ENCODE measurements around the gene SUSD1.
"Not testable (repeated sequence)": the region's sequence is repeated elsewhere in the genome, so short reads cannot be mapped to it uniquely, and the experiment has no call there.

The SUSD1 gene

DNA sequence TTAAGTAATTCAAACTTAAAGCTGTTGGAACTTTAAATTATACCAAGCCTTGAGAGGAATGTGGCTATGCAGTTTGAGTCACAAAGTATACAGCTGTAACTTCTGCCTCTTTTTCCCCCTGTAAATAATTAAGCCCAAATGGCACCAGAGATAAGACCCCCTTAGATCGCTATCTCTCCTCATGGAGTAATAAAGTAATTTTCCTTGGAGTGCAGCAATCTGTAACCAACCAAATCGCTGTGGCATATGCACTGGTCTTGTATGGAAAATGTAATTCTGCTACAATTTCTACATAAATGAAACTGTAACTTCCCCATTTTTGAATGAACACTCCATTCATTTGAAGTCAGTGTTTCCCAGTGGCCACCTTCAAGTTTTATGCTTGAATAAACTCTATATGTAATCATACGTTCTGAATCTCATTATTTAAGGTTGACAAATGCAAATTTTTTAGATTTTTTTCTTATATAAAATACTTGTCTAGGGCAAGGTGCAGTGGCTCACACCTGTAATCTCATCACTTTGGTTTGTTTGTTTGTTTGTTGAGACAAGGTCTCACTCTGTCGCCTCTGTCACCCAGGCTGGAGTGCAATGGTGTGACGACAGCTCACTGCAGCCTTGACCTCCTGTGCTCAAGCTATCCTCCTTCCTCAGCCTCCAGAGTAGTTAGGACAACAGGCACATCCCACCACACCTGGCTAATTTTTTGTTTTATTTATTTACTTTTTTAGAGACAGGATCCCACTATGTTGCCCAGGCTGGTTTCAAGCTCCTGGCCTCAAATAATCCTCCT is 12.3 kb downstream of the SUSD1 start:
- peak overlapping the region; percentile 47 for H3K27ac Mint-ChIP-seq
- no peaks in the 10 kb centered on the region for H3K27me3 Mint-ChIP-seq
- ATAC-seq (replicated peaks) (peak; percentile 91 to 93), DNase-seq (no peak)
- peak overlapping the region in 1 of 2 donors; percentile 67 for H3K4me3 Mint-ChIP-seq
- H3K4me1 Mint-ChIP-seq: peaks cover 13 to 35% of the 10 kb centered on the region in 2 donors
- peaks cover 3% of the 10 kb centered on the region in 2 donors for H3K36me3 Mint-ChIP-seq
- no peaks in the 10 kb centered on the region for H3K9me3 Mint-ChIP-seq

- H3K4me1 Mint-ChIP-seq: peaks cover 11 to 14% of the 10 kb centered on the region in 2 donors
Measured at GRCh38 chr9:112159781-112160180, 15.3 kb downstream of the SUSD1 start.

GRCh38 chr9:112158656-112159367 is 16.3 kb downstream of the SUSD1 start:
- ATAC-seq (replicated peaks): no peak
- Mint-ChIP-seq H3K27me3 (no peaks in the 10 kb centered on the region), H3K9me3 (no peaks in the 10 kb centered on the region), H3K36me3 (peaks cover 3 to 15% of the 10 kb centered on the region in 2 donors), H3K27ac (no peak overlapping the region), H3K4me1 (peaks cover 11 to 14% of the 10 kb centered on the region in 2 donors), H3K4me3 (no peak overlapping the region)
- DNase-seq: no peak

More at GRCh38 chr9:112159781-112160180, 15.3 kb downstream of the SUSD1 start:
- no peaks in the 10 kb centered on the region for H3K27me3 Mint-ChIP-seq
- no peak overlapping the region for H3K27ac Mint-ChIP-seq
- no peak overlapping the region for H3K4me3 Mint-ChIP-seq
- no peaks in the 10 kb centered on the region for H3K9me3 Mint-ChIP-seq
- no peak for ATAC-seq (replicated peaks)
- DNase-seq: no peak
- H3K36me3 Mint-ChIP-seq: peaks cover 3 to 9% of the 10 kb centered on the region in 2 donors

- Mint-ChIP-seq H3K36me3 (peaks cover 3 to 15% of the 10 kb centered on the region in 2 donors), H3K4me1 (peaks cover 10 to 11% of the 10 kb centered on the region in 2 donors), H3K27me3 (no peaks in the 10 kb centered on the region), H3K27ac (no peak overlapping the region), H3K4me3 (no peak overlapping the region), H3K9me3 (no peaks in the 10 kb centered on the region)
- no peak for DNase-seq
- no peak for ATAC-seq (replicated peaks)
Measured at GRCh38 chr9:112157961-112158360, 17.1 kb downstream of the SUSD1 start.

GRCh38 chr9:112157087-112157486 is 18.0 kb downstream of the SUSD1 start:
- Mint-ChIP-seq H3K4me3 (no peak overlapping the region), H3K27ac (no peak overlapping the region), H3K4me1 (peaks cover 3 to 7% of the 10 kb centered on the region in 2 donors), H3K36me3 (peaks cover 3 to 15% of the 10 kb centered on the region in 2 donors), H3K9me3 (no peaks in the 10 kb centered on the region), H3K27me3 (no peaks in the 10 kb centered on the region)
- DNase-seq (no peak), ATAC-seq (replicated peaks) (no peak)

- Mint-ChIP-seq H3K36me3 (peaks cover 11 to 13% of the 10 kb centered on the region in 2 donors), H3K4me3 (no peak overlapping the region), H3K4me1 (peaks cover 0 to 3% of the 10 kb centered on the region in 2 donors), H3K9me3 (no peaks in the 10 kb centered on the region), H3K27ac (no peak overlapping the region), H3K27me3 (no peaks in the 10 kb centered on the region)
- DNase-seq (no peak), ATAC-seq (replicated peaks) (no peak)
Measured at GRCh38 chr9:112149211-112149610, 25.9 kb downstream of the SUSD1 start.

- DNase-seq: no peak
- H3K36me3 Mint-ChIP-seq: peaks cover 11 to 15% of the 10 kb centered on the region in 2 donors
- H3K27me3 Mint-ChIP-seq: no peaks in the 10 kb centered on the region
- H3K9me3 Mint-ChIP-seq: no peaks in the 10 kb centered on the region
- no peak for ATAC-seq (replicated peaks)
- peaks cover 0 to 3% of the 10 kb centered on the region in 2 donors for H3K4me1 Mint-ChIP-seq
- H3K4me3 Mint-ChIP-seq: no peak overlapping the region
- no peak overlapping the region for H3K27ac Mint-ChIP-seq
Measured at GRCh38 chr9:112145886-112146285, 29.2 kb downstream of the SUSD1 start.

- DNase-seq: no peak
- H3K4me3 Mint-ChIP-seq: no peak overlapping the region
- H3K4me1 Mint-ChIP-seq: peaks cover 6% of the 10 kb centered on the region in 2 donors
- no peak overlapping the region for H3K27ac Mint-ChIP-seq
- H3K9me3 Mint-ChIP-seq: no peaks in the 10 kb centered on the region
- H3K27me3 Mint-ChIP-seq: no peaks in the 10 kb centered on the region
- H3K36me3 Mint-ChIP-seq: peaks cover 10 to 15% of the 10 kb centered on the region in 2 donors
- no peak for ATAC-seq (replicated peaks)
Measured at GRCh38 chr9:112144807-112145206, 30.3 kb downstream of the SUSD1 start.

- ATAC-seq (replicated peaks) (no peak), DNase-seq (no peak)
- Mint-ChIP-seq H3K27ac (no peak overlapping the region), H3K27me3 (no peaks in the 10 kb centered on the region), H3K9me3 (no peaks in the 10 kb centered on the region), H3K36me3 (peaks cover 3 to 11% of the 10 kb centered on the region in 2 donors), H3K4me1 (peaks cover 6% of the 10 kb centered on the region in 2 donors), H3K4me3 (no peak overlapping the region)
Measured at GRCh38 chr9:112142420-112142819, 32.7 kb downstream of the SUSD1 start.

DNA sequence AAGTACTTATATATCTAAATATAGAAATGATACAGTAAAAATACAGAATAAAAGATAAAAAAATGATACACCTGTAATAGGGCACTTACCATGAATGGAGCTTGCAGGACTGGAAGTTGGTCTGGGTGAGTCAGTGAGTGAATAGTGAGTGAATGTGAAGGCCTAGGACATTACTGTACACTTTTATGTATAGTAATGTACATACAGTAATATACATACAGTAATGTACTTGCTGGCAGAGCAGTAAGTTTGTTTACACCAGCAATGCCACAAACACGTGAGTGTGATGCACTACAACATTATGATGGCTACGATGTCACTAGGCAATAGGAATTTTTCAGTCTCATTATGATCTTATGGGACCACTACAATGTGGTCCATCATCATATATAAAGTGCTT is 34.2 kb downstream of the SUSD1 start:
- H3K36me3 Mint-ChIP-seq: peaks cover 0 to 16% of the 10 kb centered on the region in 2 donors
- DNase-seq: no peak
- peak; percentile 19 to 31 for ATAC-seq (replicated peaks)
- no peaks in the 10 kb centered on the region for H3K27me3 Mint-ChIP-seq
- H3K4me1 Mint-ChIP-seq: peaks cover 3 to 6% of the 10 kb centered on the region in 2 donors
- H3K4me3 Mint-ChIP-seq: no peak overlapping the region
- H3K27ac Mint-ChIP-seq: no peak overlapping the region
- H3K9me3 Mint-ChIP-seq: no peaks in the 10 kb centered on the region

DNA sequence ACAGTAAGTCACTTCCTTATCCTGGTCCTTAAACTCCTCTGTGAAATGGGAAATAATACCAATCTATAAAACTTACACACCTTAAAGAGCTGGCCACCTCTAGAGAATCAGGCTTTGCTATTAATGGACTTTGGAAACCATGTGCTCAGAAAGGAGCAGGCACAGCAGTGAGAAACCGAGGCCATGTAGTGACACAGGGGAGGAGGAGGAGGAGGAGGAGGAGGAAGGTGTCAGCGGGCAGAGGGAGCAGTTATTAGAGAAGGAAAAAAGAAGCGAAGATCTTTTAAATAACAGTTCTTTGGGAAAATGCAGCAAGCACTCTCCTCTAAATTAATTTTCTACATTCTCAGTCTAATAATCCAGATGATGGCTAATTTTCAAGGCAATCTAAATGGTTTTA is 38.0 kb downstream of the SUSD1 start:
- Mint-ChIP-seq H3K9me3 (no peaks in the 10 kb centered on the region), H3K36me3 (peaks cover 13 to 22% of the 10 kb centered on the region in 2 donors), H3K27ac (no peak overlapping the region), H3K4me1 (peaks cover 7 to 18% of the 10 kb centered on the region in 2 donors), H3K4me3 (no peak overlapping the region), H3K27me3 (no peaks in the 10 kb centered on the region)
- no peak for DNase-seq
- no peak for ATAC-seq (replicated peaks)

DNA sequence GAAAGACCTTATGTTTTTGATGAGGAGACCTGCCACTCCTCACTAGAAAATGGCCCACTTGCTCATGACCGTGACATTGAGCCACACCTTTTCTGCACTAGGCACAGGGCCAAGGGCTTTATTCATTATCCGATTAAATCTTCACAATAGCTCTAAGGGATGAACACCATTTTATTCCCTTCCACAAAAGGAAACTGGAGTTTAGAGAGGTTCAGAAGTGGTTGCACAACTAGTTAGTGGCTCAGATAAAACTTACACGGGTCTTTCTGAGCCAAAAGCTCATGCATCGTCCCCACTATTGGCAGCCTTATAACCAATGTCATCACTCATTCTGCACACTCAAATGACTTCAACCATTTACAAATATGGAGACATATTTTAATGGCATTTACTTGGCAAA is 39.4 kb downstream of the SUSD1 start:
- Mint-ChIP-seq H3K27me3 (no peaks in the 10 kb centered on the region), H3K9me3 (no peaks in the 10 kb centered on the region), H3K4me3 (no peak overlapping the region), H3K27ac (no peak overlapping the region), H3K36me3 (peaks cover 15 to 22% of the 10 kb centered on the region in 2 donors), H3K4me1 (peaks cover 6 to 18% of the 10 kb centered on the region in 2 donors)
- no peak for DNase-seq
- no peak for ATAC-seq (replicated peaks)

- not testable (repeated sequence) for H3K27me3 Mint-ChIP-seq; H3K4me3 Mint-ChIP-seq; H3K27ac Mint-ChIP-seq; ATAC-seq (replicated peaks); DNase-seq; H3K9me3 Mint-ChIP-seq
- Mint-ChIP-seq H3K4me1 (peaks cover 7 to 17% of the 10 kb centered on the region in 2 donors), H3K36me3 (peaks cover 18 to 25% of the 10 kb centered on the region in 2 donors)
Measured at GRCh38 chr9:112133806-112134205, 41.3 kb downstream of the SUSD1 start.

GRCh38 chr9:112132356-112132755 is 42.7 kb downstream of the SUSD1 start:
- no peaks in the 10 kb centered on the region for H3K9me3 Mint-ChIP-seq
- H3K27me3 Mint-ChIP-seq: no peaks in the 10 kb centered on the region
- DNase-seq: no peak
- ATAC-seq (replicated peaks): no peak
- no peak overlapping the region for H3K4me3 Mint-ChIP-seq
- H3K4me1 Mint-ChIP-seq: peaks cover 7 to 17% of the 10 kb centered on the region in 2 donors
- H3K36me3 Mint-ChIP-seq: peaks cover 19 to 28% of the 10 kb centered on the region in 2 donors
- no peak overlapping the region for H3K27ac Mint-ChIP-seq

GRCh38 chr9:112130997-112131396 is 44.1 kb downstream of the SUSD1 start:
- Mint-ChIP-seq H3K4me3 (no peak overlapping the region), H3K9me3 (no peaks in the 10 kb centered on the region), H3K27me3 (no peaks in the 10 kb centered on the region), H3K4me1 (peaks cover 8 to 17% of the 10 kb centered on the region in 2 donors), H3K27ac (no peak overlapping the region), H3K36me3 (peaks cover 19 to 22% of the 10 kb centered on the region in 2 donors)
- ATAC-seq (replicated peaks) (no peak), DNase-seq (no peak)

All from stimulated activated naive B cell treated with anti-CD40 and anti-IgM and Interleukin-4, amounts not matched to agents 10 μg/mL and 1 μg/mL and 100 μg/mL, for 72 hours (primary cell).